GM12865 (cell line): Measurements from ENCODE around the gene TYW1.
"Not testable (repeated sequence)": the region's sequence is repeated elsewhere in the genome, so short reads cannot be mapped to it uniquely, and the experiment has no call there.

Experiments used
- DNase-seq: peaks from one replicate; pipeline ENCODE4 v3.0.0; 2010; ENCODE audit warnings: low read depth
- H3K4me3 ChIP-seq: 2 replicates; pipeline ENCODE4 v1.5.1; 2011; ENCODE audit warnings: mild to moderate bottlenecking, low read depth, low read length, control low read depth
- TF ChIP-seq, protein P1 (sequence below): IDR thresholded peaks from 2 replicates; pipeline ENCODE4 v1.5.1; 2011; ENCODE audit warnings: low read length, control low read depth, low read depth, inconsistent platforms; ENCODE audit not compliant: insufficient read depth; ENCODE audit errors: missing control alignments

TYW1 gene

DNA sequence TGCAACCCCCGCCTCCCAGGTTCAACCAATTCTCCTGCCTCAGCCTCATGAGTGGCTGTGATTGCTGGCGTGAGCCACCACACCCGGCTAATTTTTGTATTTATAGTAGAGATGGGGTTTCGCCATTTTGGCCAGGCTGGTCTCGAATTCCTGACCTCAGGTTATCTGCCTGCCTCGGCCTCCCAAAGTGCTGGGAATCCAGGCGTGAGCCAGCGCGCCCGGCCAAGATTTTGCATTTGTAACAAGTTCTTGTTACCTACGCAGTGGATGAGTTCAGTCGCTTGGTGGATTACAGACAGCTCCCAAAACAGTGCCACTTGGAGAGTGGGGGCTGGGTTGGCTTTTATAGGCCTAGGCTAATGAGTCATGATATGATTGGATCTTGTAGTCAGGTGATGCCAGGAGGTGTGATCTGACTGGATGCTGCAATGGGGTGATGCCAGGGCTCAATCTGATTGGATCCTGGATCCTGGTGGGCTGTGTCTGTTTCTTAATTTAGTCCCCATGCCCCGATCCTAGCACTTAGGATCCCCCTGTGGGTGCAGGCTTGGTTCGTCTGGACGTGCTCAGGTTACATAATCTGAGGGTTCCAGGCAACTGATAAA lies 21.5 kb upstream of the TYW1 start:
- TF ChIP-seq, protein P1, sequence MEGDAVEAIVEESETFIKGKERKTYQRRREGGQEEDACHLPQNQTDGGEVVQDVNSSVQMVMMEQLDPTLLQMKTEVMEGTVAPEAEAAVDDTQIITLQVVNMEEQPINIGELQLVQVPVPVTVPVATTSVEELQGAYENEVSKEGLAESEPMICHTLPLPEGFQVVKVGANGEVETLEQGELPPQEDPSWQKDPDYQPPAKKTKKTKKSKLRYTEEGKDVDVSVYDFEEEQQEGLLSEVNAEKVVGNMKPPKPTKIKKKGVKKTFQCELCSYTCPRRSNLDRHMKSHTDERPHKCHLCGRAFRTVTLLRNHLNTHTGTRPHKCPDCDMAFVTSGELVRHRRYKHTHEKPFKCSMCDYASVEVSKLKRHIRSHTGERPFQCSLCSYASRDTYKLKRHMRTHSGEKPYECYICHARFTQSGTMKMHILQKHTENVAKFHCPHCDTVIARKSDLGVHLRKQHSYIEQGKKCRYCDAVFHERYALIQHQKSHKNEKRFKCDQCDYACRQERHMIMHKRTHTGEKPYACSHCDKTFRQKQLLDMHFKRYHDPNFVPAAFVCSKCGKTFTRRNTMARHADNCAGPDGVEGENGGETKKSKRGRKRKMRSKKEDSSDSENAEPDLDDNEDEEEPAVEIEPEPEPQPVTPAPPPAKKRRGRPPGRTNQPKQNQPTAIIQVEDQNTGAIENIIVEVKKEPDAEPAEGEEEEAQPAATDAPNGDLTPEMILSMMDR = no peak
- no peak overlapping the region for H3K4me3 ChIP-seq
- DNase-seq = peak; percentile 14

DNA sequence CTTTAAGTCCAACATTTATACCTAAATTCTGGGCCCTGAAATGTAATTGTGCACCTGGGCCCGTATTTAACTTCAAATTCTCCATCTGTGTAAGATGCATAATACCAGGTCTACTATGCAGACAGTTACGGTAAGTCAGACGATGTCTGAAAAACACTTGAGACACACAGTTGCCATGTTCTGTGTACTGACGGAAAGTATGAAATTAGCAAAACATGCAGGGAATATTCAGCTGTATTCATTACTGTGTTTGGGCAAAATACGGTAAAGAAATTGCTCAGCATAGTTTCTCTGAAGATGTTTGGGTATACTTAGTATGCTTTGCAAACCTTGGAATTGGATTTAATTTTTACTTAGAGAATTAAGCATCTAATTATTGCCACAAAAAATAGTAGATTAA lies 18.3 kb upstream of the TYW1 start:
- not testable (repeated sequence) for H3K4me3 ChIP-seq, DNase-seq

- H3K4me3 ChIP-seq = not testable (repeated sequence)
Observed at GRCh38 chr7:66979013-66979412, 17.6 kb upstream of the TYW1 start.

GRCh38 chr7:66980336-66980735 lies 16.3 kb upstream of the TYW1 start:
- not testable (repeated sequence) for DNase-seq, H3K4me3 ChIP-seq

More at GRCh38 chr7:66979013-66979412, 17.6 kb upstream of the TYW1 start:
- DNase-seq = not testable (repeated sequence)

- not testable (repeated sequence) for H3K4me3 ChIP-seq, DNase-seq
Observed at GRCh38 chr7:66989552-66989951, 7.1 kb upstream of the TYW1 start.

- DNase-seq = not testable (repeated sequence)
- H3K4me3 ChIP-seq = peak overlapping the region; percentile 79
Observed at GRCh38 chr7:66994051-66994450, 2.6 kb upstream of the TYW1 start.

GRCh38 chr7:66994691-66995049 lies 2.0 kb upstream of the TYW1 start:
- peak overlapping the region; percentile 79 for H3K4me3 ChIP-seq
- DNase-seq = peak; percentile 66
- TF ChIP-seq, protein P1 = peak; percentile 25

- peak; percentile 98 for DNase-seq
Observed at GRCh38 chr7:66995050-66995776, 1.4 kb upstream of the TYW1 start, which contains the start of gene SBDS. Gene SBDS, minus strand, starts transcription at chr7:66995586. Its CDS starts 169 bp downstream, at chr7:66995417.

GRCh38 chr7:67000601-67001258 lies 4.1 kb downstream of the TYW1 start:
- not testable (repeated sequence) for DNase-seq, H3K4me3 ChIP-seq
- TF ChIP-seq, protein P1 = peak; percentile 11

More at GRCh38 chr7:66995050-66995776, 1.4 kb upstream of the TYW1 start, which contains the start of gene SBDS:
- peak within 1 kb of the TSS; percentile 79 for H3K4me3 ChIP-seq

DNA sequence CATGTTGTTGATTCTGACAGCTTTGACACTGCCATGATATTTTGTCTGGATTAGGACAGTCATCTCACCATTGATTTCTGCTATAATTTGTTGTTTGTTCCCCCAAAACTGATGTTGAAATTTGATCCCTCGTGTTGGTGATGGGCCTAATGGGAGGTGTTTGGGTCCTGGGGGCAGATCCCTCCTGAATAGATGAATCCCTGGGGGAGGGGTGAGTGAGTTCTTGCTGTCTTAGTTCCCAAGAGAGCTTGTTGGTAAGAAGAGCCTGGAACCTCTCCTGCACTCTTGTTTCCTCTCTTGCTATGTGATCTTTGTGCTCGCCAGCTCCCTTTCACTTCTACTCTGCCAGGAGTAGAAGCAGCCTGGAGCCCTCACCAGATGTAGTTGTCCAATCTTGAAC lies 7.5 kb downstream of the TYW1 start:
- not testable (repeated sequence) for DNase-seq, H3K4me3 ChIP-seq
